ENCODE results near the gene SLCO3A1. TPM values are rescaled to one million over a fixed set of nuclear protein-coding genes. Genes with fewer than 3 reads are reported as not detected.

The SLCO3A1 gene
- total RNA-seq, 1 experiment from 2014 or later = 37.8 TPM

- Histone ChIP-seq H3K79me2 (ENCODE audit: low read depth) (peaks cover 6% of the 10 kb centered on the region; the same call in 1 of the 2 replicates), H3K9me3 (ENCODE audit: insufficient read depth, low read depth) (no peaks in the 10 kb centered on the region), H4K20me1 (ENCODE audit: insufficient read depth) (no peaks in the 10 kb centered on the region), H3K4me2 (no peak overlapping the region), H3K27me3 (ENCODE audit: insufficient read depth, low read depth) (no peaks in the 10 kb centered on the region), H3K36me3 (ENCODE audit: low read depth) (no peaks in the 10 kb centered on the region), H2AFZ (no peak overlapping the region), H3K4me3 (no peak overlapping the region), H3K9me2 (ENCODE audit: insufficient read depth) (no peaks in the 10 kb centered on the region), H3K27ac (no peak overlapping the region), H3F3A (ENCODE audit: insufficient read depth, low read depth) (no peaks in the 10 kb centered on the region), H3K4me1 (replicated peaks; ENCODE audit: insufficient read depth) (no peaks in the 10 kb centered on the region)
- intact Hi-C loops (cut with micrococcal nuclease; ENCODE audit: unreplicated experiment) = no loop called here
- no peak for TF ChIP-seq CTCF (conservative IDR thresholded peaks at IDR 0.05)
- no peak for TF ChIP-seq EZH2 (IDR thresholded peaks at IDR 0.05; ENCODE audit: low read depth)
- CTCF ChIA-PET = no interaction called here
- POLR2A ChIA-PET (ENCODE audit: unreplicated experiment) = no interaction called here
- no peak for DNase-seq
- no TSS peak for BruUV-seq (replicated peaks)
Observed at GRCh38 chr15:92020804-92021203, 167.3 kb downstream of the SLCO3A1 start.

GRCh38 chr15:92021792-92022191 lies 168.3 kb downstream of the SLCO3A1 start:
- H3K27ac ChIP-seq = no peak overlapping the region
- no peaks in the 10 kb centered on the region for H3K9me2 ChIP-seq (ENCODE audit: insufficient read depth)
- POLR2A ChIA-PET (ENCODE audit: unreplicated experiment) = no interaction called here
- H4K20me1 ChIP-seq (ENCODE audit: insufficient read depth) = no peaks in the 10 kb centered on the region
- intact Hi-C loops (cut with micrococcal nuclease; ENCODE audit: unreplicated experiment) = no loop called here
- BruUV-seq (replicated peaks) = no TSS peak
- no peak overlapping the region for H3K4me3 ChIP-seq
- no peaks in the 10 kb centered on the region for H3K27me3 ChIP-seq (ENCODE audit: insufficient read depth, low read depth)
- no peaks in the 10 kb centered on the region for H3F3A ChIP-seq (ENCODE audit: insufficient read depth, low read depth)
- no peaks in the 10 kb centered on the region for H3K36me3 ChIP-seq (ENCODE audit: low read depth)
- DNase-seq = no peak
- peaks cover 3% of the 10 kb centered on the region; the same call in 1 of the 2 replicates for H3K79me2 ChIP-seq (ENCODE audit: low read depth)
- no peak overlapping the region for H3K4me2 ChIP-seq
- CTCF ChIA-PET = no interaction called here
- H3K9me3 ChIP-seq (ENCODE audit: insufficient read depth, low read depth) = no peaks in the 10 kb centered on the region
- H3K4me1 ChIP-seq (replicated peaks; ENCODE audit: insufficient read depth) = no peaks in the 10 kb centered on the region
- H2AFZ ChIP-seq = no peak overlapping the region
- TF ChIP-seq EZH2 (IDR thresholded peaks at IDR 0.05; ENCODE audit: low read depth) (no peak), CTCF (conservative IDR thresholded peaks at IDR 0.05) (no peak)

GRCh38 chr15:92023965-92024364 lies 170.5 kb downstream of the SLCO3A1 start:
- BruUV-seq (replicated peaks) = no TSS peak
- intact Hi-C loops (cut with micrococcal nuclease; ENCODE audit: unreplicated experiment) = no loop called here
- H3K27me3 ChIP-seq (ENCODE audit: insufficient read depth, low read depth) = no peaks in the 10 kb centered on the region
- H2AFZ ChIP-seq = no peak overlapping the region
- H3K36me3 ChIP-seq (ENCODE audit: low read depth) = no peaks in the 10 kb centered on the region
- H4K20me1 ChIP-seq (ENCODE audit: insufficient read depth) = no peaks in the 10 kb centered on the region
- H3K27ac ChIP-seq = no peak overlapping the region
- ChIA-PET CTCF (no interaction called here), POLR2A (ENCODE audit: unreplicated experiment) (no interaction called here)
- H3K9me2 ChIP-seq (ENCODE audit: insufficient read depth) = no peaks in the 10 kb centered on the region
- H3K4me2 ChIP-seq = no peak overlapping the region
- DNase-seq = no peak
- H3K4me1 ChIP-seq (replicated peaks; ENCODE audit: insufficient read depth) = no peaks in the 10 kb centered on the region
- no peak for TF ChIP-seq EZH2 (IDR thresholded peaks at IDR 0.05; ENCODE audit: low read depth)
- H3K9me3 ChIP-seq (ENCODE audit: insufficient read depth, low read depth) = no peaks in the 10 kb centered on the region
- H3F3A ChIP-seq (ENCODE audit: insufficient read depth, low read depth) = no peaks in the 10 kb centered on the region
- no peak overlapping the region for H3K4me3 ChIP-seq
- H3K79me2 ChIP-seq (ENCODE audit: low read depth) = peaks cover 3% of the 10 kb centered on the region; the same call in 1 of the 2 replicates

DNA sequence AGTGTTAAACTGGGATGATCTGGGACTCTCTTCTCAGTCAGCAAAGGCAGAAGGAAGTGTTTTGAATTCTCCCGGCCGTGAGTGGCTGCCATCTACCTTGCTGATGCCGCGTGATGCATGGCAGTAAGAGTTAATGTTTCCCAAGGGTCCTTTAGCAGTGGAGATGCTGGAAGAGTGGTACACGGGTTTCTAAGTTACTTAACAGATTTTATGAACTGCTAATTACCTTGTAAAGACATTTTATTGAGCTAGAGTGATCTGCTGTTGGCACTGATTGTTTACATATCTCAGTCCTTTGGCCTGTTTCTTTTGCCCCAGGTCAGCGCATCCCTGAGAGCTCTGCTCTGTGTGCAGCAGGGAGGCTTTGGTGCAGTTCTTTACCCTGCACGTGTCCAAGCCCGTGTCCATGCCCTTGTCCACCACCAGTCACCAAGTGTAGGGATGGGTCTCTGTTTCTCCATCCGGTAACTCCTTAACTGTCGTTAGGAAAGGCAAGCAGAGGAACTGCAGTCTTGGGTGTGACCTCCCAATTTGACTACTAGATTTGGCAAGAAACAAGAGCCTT lies 172.3 kb downstream of the SLCO3A1 start:
- no peaks in the 10 kb centered on the region for H3K9me2 ChIP-seq (ENCODE audit: insufficient read depth)
- no peaks in the 10 kb centered on the region for H3K4me1 ChIP-seq (replicated peaks; ENCODE audit: insufficient read depth)
- no peak overlapping the region for H3K27ac ChIP-seq
- H2AFZ ChIP-seq = no peak overlapping the region
- no peak for DNase-seq
- H3K9me3 ChIP-seq (ENCODE audit: insufficient read depth, low read depth) = no peaks in the 10 kb centered on the region
- peaks cover 3% of the 10 kb centered on the region; the same call in 1 of the 2 replicates for H3K79me2 ChIP-seq (ENCODE audit: low read depth)
- CTCF ChIA-PET = no interaction called here
- intact Hi-C loops (cut with micrococcal nuclease; ENCODE audit: unreplicated experiment) = no loop called here
- H3K4me3 ChIP-seq = no peak overlapping the region
- H4K20me1 ChIP-seq (ENCODE audit: insufficient read depth) = no peaks in the 10 kb centered on the region
- BruUV-seq (replicated peaks) = no TSS peak
- POLR2A ChIA-PET (ENCODE audit: unreplicated experiment) = no interaction called here
- H3K27me3 ChIP-seq (ENCODE audit: insufficient read depth, low read depth) = no peaks in the 10 kb centered on the region
- no peaks in the 10 kb centered on the region for H3F3A ChIP-seq (ENCODE audit: insufficient read depth, low read depth)
- TF ChIP-seq CTCF (conservative IDR thresholded peaks at IDR 0.05) = no peak
- TF ChIP-seq EZH2 (IDR thresholded peaks at IDR 0.05; ENCODE audit: low read depth) = no peak
- no peak overlapping the region for H3K4me2 ChIP-seq
- no peaks in the 10 kb centered on the region for H3K36me3 ChIP-seq (ENCODE audit: low read depth)

All from PC-9 (cell line).